DND-41 (cell line): ENCODE data around the gene DAAM2.

Experiments used
- ATAC-seq: fragments of 200-7000 bp; cut with Tn5 transposase; 3 replicates; pipeline ENCODE4 v1.9.1; 2021; ENCODE audit warnings: low read depth; ENCODE audit not compliant: insufficient read depth
- DNase-seq: peaks from one replicate; pipeline ENCODE4 v3.0.0-alpha.2; 2020
- H2AFZ ChIP-seq: 2 replicates; pipeline ENCODE4 v1.6.0; 2012; ENCODE audit warnings: low read depth, low read length
- H3K27ac ChIP-seq: 2 replicates; pipeline ENCODE4 v1.5.1; 2012; ENCODE audit warnings: low read length, inconsistent platforms
- H3K27me3 ChIP-seq: fragments of 200-600 bp; sonication (generic); 2 replicates; pipeline ENCODE4 v1.6.0; 2012; ENCODE audit warnings: low read length, mild to moderate bottlenecking, inconsistent platforms; ENCODE audit not compliant: insufficient read depth, poor library complexity
- H3K36me3 ChIP-seq: 2 replicates; pipeline ENCODE4 v1.5.1; 2012; ENCODE audit warnings: low read length, inconsistent platforms; ENCODE audit not compliant: insufficient read depth
- H3K4me1 ChIP-seq: 2 replicates; pipeline ENCODE4 v1.5.1; 2012; ENCODE audit warnings: mild to moderate bottlenecking, low read length; ENCODE audit not compliant: insufficient read depth
- H3K4me2 ChIP-seq: 2 replicates; pipeline ENCODE4 v1.6.0; 2012; ENCODE audit warnings: mild to moderate bottlenecking, moderate library complexity, low read length, inconsistent platforms; ENCODE audit not compliant: insufficient read depth
- H3K4me3 ChIP-seq, 2 experiments: fragments of 200-600 bp in 1 of 2; shearing (Covaris generic) in 1 of 2; 2 replicates each; pipeline ENCODE4 v1.5.1; 2012 to 2016; ENCODE audit warnings: inconsistent platforms in 2 of 2, low read length in 2 of 2, mild to moderate bottlenecking in 2 of 2, low read depth in 1 of 2, moderate library complexity in 1 of 2
- H3K79me2 ChIP-seq: 2 replicates; pipeline ENCODE4 v1.6.0; 2012; ENCODE audit warnings: low read length, inconsistent platforms; ENCODE audit not compliant: insufficient read depth
- H3K9ac ChIP-seq: 2 replicates; pipeline ENCODE4 v1.6.0; 2012; ENCODE audit warnings: low read depth, mild to moderate bottlenecking, inconsistent platforms, low read length, moderate library complexity
- H3K9me3 ChIP-seq: 2 replicates; pipeline ENCODE4 v1.5.1; 2012; ENCODE audit warnings: low read length, moderate library complexity, mild to moderate bottlenecking, inconsistent platforms; ENCODE audit not compliant: insufficient read depth, severe bottlenecking
- H4K20me1 ChIP-seq: 2 replicates; pipeline ENCODE4 v1.6.0; 2012; ENCODE audit warnings: low read length; ENCODE audit not compliant: insufficient read depth
- CTCF ChIP-seq: IDR thresholded peaks from 2 replicates; pipeline ENCODE4 v1.5.1; 2012; ENCODE audit warnings: borderline replicate concordance, low read length, moderate library complexity, mild to moderate bottlenecking; ENCODE audit not compliant: poor library complexity, severe bottlenecking; ENCODE audit errors: extremely low read depth
- EZH2 ChIP-seq: IDR thresholded peaks from 3 replicates; pipeline ENCODE4 v1.6.1; 2012; ENCODE audit warnings: borderline replicate concordance, low read depth, mild to moderate bottlenecking, moderate library complexity, low read length, inconsistent platforms; ENCODE audit not compliant: severe bottlenecking

The DAAM2 gene

GRCh38 chr6:39824030-39824926 is 32.1 kb downstream of the DAAM2 start:
- H3K27ac ChIP-seq = no peak overlapping the region

GRCh38 chr6:39829331-39829730 is 37.2 kb downstream of the DAAM2 start:
- TF ChIP-seq EZH2 (no peak), CTCF (no peak)
- Histone ChIP-seq H3K9ac (no peak overlapping the region), H3K36me3 (no peaks in the 10 kb centered on the region), H3K4me1 (no peaks in the 10 kb centered on the region), H3K79me2 (no peaks in the 10 kb centered on the region), H3K27ac (no peak overlapping the region), H3K27me3 (no peaks in the 10 kb centered on the region), H4K20me1 (no peaks in the 10 kb centered on the region), H2AFZ (no peak overlapping the region), H3K4me2 (no peak overlapping the region), H3K9me3 (no peaks in the 10 kb centered on the region), H3K4me3 (no peak overlapping the region)
- DNase-seq (no peak), ATAC-seq (no peak)

More at GRCh38 chr6:39824030-39824926, 32.1 kb downstream of the DAAM2 start:
- H4K20me1 ChIP-seq = no peaks in the 10 kb centered on the region
- ATAC-seq (no peak), DNase-seq (no peak)
- H3K4me1 ChIP-seq = no peaks in the 10 kb centered on the region
- no peak overlapping the region for H3K4me3 ChIP-seq
- H2AFZ ChIP-seq = no peak overlapping the region
- H3K9me3 ChIP-seq = no peaks in the 10 kb centered on the region
- H3K9ac ChIP-seq = no peak overlapping the region
- H3K36me3 ChIP-seq = no peaks in the 10 kb centered on the region
- no peak for TF ChIP-seq CTCF
- TF ChIP-seq EZH2 = no peak
- H3K4me2 ChIP-seq = no peak overlapping the region
- H3K27me3 ChIP-seq = no peaks in the 10 kb centered on the region
- no peaks in the 10 kb centered on the region for H3K79me2 ChIP-seq

GRCh38 chr6:39830444-39830843 is 38.3 kb downstream of the DAAM2 start:
- TF ChIP-seq CTCF = no peak
- no peak for TF ChIP-seq EZH2
- H3K36me3 ChIP-seq = no peaks in the 10 kb centered on the region

More at GRCh38 chr6:39830444-39830843, 38.3 kb downstream of the DAAM2 start:
- H3K4me1 ChIP-seq = no peaks in the 10 kb centered on the region
- no peaks in the 10 kb centered on the region for H3K27me3 ChIP-seq
- no peaks in the 10 kb centered on the region for H4K20me1 ChIP-seq
- H2AFZ ChIP-seq = no peak overlapping the region
- no peak overlapping the region for H3K9ac ChIP-seq
- H3K9me3 ChIP-seq = no peaks in the 10 kb centered on the region
- no peaks in the 10 kb centered on the region for H3K79me2 ChIP-seq
- ATAC-seq = no peak
- no peak overlapping the region for H3K4me3 ChIP-seq
- no peak overlapping the region for H3K27ac ChIP-seq
- no peak overlapping the region for H3K4me2 ChIP-seq
- DNase-seq = no peak
